ENCODE results near the gene ADCY3.

DNA sequence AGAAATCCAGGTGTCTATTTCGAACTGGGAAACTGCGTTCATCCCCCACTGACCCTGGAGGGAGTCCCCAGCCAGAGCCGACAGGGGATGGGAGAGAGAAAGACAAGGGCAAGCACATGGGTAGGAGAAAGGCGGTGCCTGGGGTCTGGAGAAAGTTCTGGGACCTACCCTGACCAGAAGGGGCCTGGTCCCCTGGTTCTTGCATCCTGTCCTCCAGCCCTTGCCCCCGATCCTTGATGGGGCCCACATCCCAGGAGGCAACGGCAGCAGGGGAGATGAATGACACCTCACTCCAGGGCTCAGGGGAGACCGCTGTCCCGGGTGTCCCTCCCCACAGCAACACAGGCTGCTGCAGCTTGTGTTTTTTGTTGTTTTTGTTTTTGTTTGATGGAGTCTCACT, 4.9 kb downstream of the ADCY3 start:
- TF ChIP-seq POLR2AphosphoS5 (IDR thresholded peaks at IDR 0.05; ENCODE audit: low read depth, low read length) (no peak), POLR2AphosphoS2 (IDR thresholded peaks at IDR 0.05; ENCODE audit: low read depth, low read length) (no peak), TCF7L2 (IDR thresholded peaks at IDR 0.05; ENCODE audit: low read depth, low read length) (no peak), ZNF407 (CRISPR knock-in tag; IDR thresholded peaks at IDR 0.05; ENCODE audit: not compliant biosample characterization) (no peak), ZNF749 (CRISPR knock-in tag; IDR thresholded peaks at IDR 0.05; ENCODE audit: borderline replicate concordance) (no peak), POLR2A (IDR thresholded peaks at IDR 0.05; ENCODE audit: insufficient read depth in 1 of 2, low read depth in 2 of 2, low read length in 2 of 2) (no peak), HNRNPL (IDR thresholded peaks at IDR 0.05; ENCODE audit: low read depth, low read length) (no peak), CHD2 (IDR thresholded peaks at IDR 0.05; ENCODE audit: low read depth, low read length) (no peak), PRDM15 (CRISPR knock-in tag; IDR thresholded peaks at IDR 0.05) (no peak), ZNF703 (CRISPR knock-in tag; IDR thresholded peaks at IDR 0.05; ENCODE audit: borderline replicate concordance) (no peak), TCF12 (IDR thresholded peaks at IDR 0.05) (no peak), TCF12 (CRISPR knock-in tag; IDR thresholded peaks at IDR 0.05) (no peak), RAD21 (CRISPR knock-in tag; IDR thresholded peaks at IDR 0.05) (no peak)
- TF ChIP-seq, protein P1, sequence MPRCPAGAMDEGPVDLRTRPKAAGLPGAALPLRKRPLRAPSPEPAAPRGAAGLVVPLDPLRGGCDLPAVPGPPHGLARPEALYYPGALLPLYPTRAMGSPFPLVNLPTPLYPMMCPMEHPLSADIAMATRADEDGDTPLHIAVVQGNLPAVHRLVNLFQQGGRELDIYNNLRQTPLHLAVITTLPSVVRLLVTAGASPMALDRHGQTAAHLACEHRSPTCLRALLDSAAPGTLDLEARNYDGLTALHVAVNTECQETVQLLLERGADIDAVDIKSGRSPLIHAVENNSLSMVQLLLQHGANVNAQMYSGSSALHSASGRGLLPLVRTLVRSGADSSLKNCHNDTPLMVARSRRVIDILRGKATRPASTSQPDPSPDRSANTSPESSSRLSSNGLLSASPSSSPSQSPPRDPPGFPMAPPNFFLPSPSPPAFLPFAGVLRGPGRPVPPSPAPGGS (CRISPR knock-in tag; IDR thresholded peaks at IDR 0.05), result no peak
- TF ChIP-seq, protein P2, sequence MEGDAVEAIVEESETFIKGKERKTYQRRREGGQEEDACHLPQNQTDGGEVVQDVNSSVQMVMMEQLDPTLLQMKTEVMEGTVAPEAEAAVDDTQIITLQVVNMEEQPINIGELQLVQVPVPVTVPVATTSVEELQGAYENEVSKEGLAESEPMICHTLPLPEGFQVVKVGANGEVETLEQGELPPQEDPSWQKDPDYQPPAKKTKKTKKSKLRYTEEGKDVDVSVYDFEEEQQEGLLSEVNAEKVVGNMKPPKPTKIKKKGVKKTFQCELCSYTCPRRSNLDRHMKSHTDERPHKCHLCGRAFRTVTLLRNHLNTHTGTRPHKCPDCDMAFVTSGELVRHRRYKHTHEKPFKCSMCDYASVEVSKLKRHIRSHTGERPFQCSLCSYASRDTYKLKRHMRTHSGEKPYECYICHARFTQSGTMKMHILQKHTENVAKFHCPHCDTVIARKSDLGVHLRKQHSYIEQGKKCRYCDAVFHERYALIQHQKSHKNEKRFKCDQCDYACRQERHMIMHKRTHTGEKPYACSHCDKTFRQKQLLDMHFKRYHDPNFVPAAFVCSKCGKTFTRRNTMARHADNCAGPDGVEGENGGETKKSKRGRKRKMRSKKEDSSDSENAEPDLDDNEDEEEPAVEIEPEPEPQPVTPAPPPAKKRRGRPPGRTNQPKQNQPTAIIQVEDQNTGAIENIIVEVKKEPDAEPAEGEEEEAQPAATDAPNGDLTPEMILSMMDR (CRISPR knock-in tag; IDR thresholded peaks at IDR 0.05), result no peak

All from HepG2 (cell line).